CD4-positive, alpha-beta T cell (primary cell): ENCODE measurements around the gene GPC5. TPM values are rescaled to one million over a fixed set of nuclear protein-coding genes. Genes with fewer than 3 reads are reported as not detected.

Experiments
- ATAC-seq: fragments of 200-7000 bp; cut with Tn5 transposase; one replicate; pipeline ENCODE4 v1.10.0; 2022; ENCODE audit warnings: mild to moderate bottlenecking; ENCODE audit not compliant: poor library complexity
- CTCF ChIA-PET: fragments of 350-600 bp; sonication (Branson Sonifier 250); formaldehyde crosslinking; loops from one replicate; lab custom pipeline; 2021; ENCODE audit warnings: antibody characterized with exemption, inconsistent platforms; lab: Charles Lee
- POLR2A ChIA-PET: fragments of 350-600 bp; sonication (Branson Sonifier 250); formaldehyde crosslinking; loops from one replicate; lab custom pipeline; 2021; ENCODE audit warnings: antibody characterized with exemption, inconsistent platforms; lab: Charles Lee
- DNase-seq, 14 experiments: peaks; one replicate each; pipeline ENCODE4 v3.0.0-alpha.2; 2013 to 2020; ENCODE audit warnings: mixed read lengths in 2 of 14
- H3K27ac ChIP-seq, 2 donors: one replicate each; pipeline versions ENCODE4 v1.5.1 to v1.7.0; 2013; ENCODE audit warnings: low read length in 2 of 2, low read depth in 1 of 2, mild to moderate bottlenecking in 1 of 2
- H3K27me3 ChIP-seq, 2 experiments: 1 replicate in 1 of 2; 2 replicates in 1 of 2; pipeline versions ENCODE4 v1.6.1 to v1.7.0; 2013; ENCODE audit warnings: low read length in 2 of 2, control low read depth in 1 of 2, mild to moderate bottlenecking in 1 of 2, moderate library complexity in 1 of 2; ENCODE audit not compliant: insufficient read depth in 2 of 2, control insufficient read depth in 1 of 2
- H3K36me3 ChIP-seq: one replicate; pipeline ENCODE4 v1.6.1; 2013; ENCODE audit warnings: low read length, control low read depth; ENCODE audit not compliant: insufficient read depth
- H3K4me1 ChIP-seq: one replicate; pipeline ENCODE4 v1.6.1; 2013; ENCODE audit warnings: low read length, control low read depth; ENCODE audit not compliant: insufficient read depth
- H3K4me3 ChIP-seq: one replicate; pipeline ENCODE4 v1.5.1; 2013; ENCODE audit warnings: mild to moderate bottlenecking, low read length, moderate library complexity
- H3K9me3 ChIP-seq, 2 experiments: 1 replicate in 1 of 2; 2 replicates in 1 of 2; pipeline versions ENCODE4 v1.6.1 to v1.7.0; 2013; ENCODE audit warnings: low read length in 2 of 2, mild to moderate bottlenecking in 2 of 2, control low read depth in 1 of 2, moderate library complexity in 1 of 2; ENCODE audit not compliant: control insufficient read depth in 1 of 2, insufficient read depth in 1 of 2
- H3K27ac Mint-ChIP-seq: one replicate; pipeline ENCODE4 v1.8.0; 2020; ENCODE audit warnings: mixed read lengths
- H3K27me3 Mint-ChIP-seq: one replicate; pipeline ENCODE4 v1.8.0; 2021; ENCODE audit warnings: mixed read lengths
- H3K36me3 Mint-ChIP-seq: one replicate; pipeline ENCODE4 v1.8.0; 2021; ENCODE audit warnings: low read depth, mixed read lengths
- H3K4me1 Mint-ChIP-seq: one replicate; pipeline ENCODE4 v1.8.0; 2021; ENCODE audit warnings: low read depth, mixed read lengths
- H3K4me3 Mint-ChIP-seq: one replicate; pipeline ENCODE4 v1.8.0; 2020; ENCODE audit warnings: mild to moderate bottlenecking, mixed read lengths
- H3K9me3 Mint-ChIP-seq: one replicate; pipeline ENCODE4 v1.8.0; 2020; ENCODE audit warnings: mixed read lengths
- intact Hi-C, 2 experiments: fragments of 100-400 bp; cut with DNase I in 1 of 2; cut with micrococcal nuclease in 1 of 2; formaldehyde crosslinking; loops; one replicate each; pipeline versions ENCODE4 v1.15.1 to v1.9.0; 2023 to 2025; cut with DNase I, micrococcal nuclease
- total RNA-seq, 174 experiments: library from RNA in 2 of 174; stranded (reverse) in 2 of 174; gene quantifications; one replicate each; pipeline ENCODE4 v1.2.3 and lab custom pipeline; 2021 to 2026
- TF ChIP-seq, protein P1 (sequence below): fragments of 200-600 bp; IDR thresholded peaks from one replicate; pipeline ENCODE4 v1.8.0; 2022; ENCODE audit warnings: antibody characterized with exemption, mild to moderate bottlenecking

GPC5 gene
- total RNA-seq, 2 experiments from 2014 or later = not detected

DNA sequence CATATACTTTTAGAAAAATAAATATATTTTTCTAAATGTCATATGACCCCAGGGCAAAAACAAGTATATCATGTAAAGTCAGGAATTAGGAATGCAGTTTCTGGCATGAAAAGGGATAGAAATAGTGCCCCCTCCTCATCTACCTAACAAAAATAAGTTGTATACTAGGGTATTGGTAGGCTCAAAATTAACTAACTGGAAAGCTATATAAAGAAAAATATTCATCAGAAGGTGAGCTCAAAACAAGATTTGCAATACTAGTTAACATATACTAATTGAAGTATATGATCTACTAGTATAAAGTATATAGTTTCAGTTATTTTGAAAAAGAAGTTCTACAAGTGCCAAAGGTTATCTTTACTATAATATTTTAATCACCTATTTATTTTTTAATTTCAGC, 200.2 kb downstream of the GPC5 start:
- Mint-ChIP-seq H3K27me3 (no peaks in the 10 kb centered on the region), H3K4me1 (no peaks in the 10 kb centered on the region), H3K36me3 (no peaks in the 10 kb centered on the region), H3K27ac (no peak overlapping the region), H3K9me3 (no peaks in the 10 kb centered on the region), H3K4me3 (no peak overlapping the region)
- H3K27me3 ChIP-seq = no peaks in the 10 kb centered on the region
- no peaks in the 10 kb centered on the region for H3K9me3 ChIP-seq
- no peaks in the 10 kb centered on the region for H3K36me3 ChIP-seq
- ChIA-PET POLR2A (no interaction called here), CTCF (no interaction called here)
- ATAC-seq (no peak), DNase-seq (no peak)
- intact Hi-C loops = no loop called here
- H3K4me1 ChIP-seq = no peaks in the 10 kb centered on the region
- no peak overlapping the region for H3K27ac ChIP-seq
- TF ChIP-seq, protein P1, sequence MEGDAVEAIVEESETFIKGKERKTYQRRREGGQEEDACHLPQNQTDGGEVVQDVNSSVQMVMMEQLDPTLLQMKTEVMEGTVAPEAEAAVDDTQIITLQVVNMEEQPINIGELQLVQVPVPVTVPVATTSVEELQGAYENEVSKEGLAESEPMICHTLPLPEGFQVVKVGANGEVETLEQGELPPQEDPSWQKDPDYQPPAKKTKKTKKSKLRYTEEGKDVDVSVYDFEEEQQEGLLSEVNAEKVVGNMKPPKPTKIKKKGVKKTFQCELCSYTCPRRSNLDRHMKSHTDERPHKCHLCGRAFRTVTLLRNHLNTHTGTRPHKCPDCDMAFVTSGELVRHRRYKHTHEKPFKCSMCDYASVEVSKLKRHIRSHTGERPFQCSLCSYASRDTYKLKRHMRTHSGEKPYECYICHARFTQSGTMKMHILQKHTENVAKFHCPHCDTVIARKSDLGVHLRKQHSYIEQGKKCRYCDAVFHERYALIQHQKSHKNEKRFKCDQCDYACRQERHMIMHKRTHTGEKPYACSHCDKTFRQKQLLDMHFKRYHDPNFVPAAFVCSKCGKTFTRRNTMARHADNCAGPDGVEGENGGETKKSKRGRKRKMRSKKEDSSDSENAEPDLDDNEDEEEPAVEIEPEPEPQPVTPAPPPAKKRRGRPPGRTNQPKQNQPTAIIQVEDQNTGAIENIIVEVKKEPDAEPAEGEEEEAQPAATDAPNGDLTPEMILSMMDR = no peak
- no peak overlapping the region for H3K4me3 ChIP-seq

DNA sequence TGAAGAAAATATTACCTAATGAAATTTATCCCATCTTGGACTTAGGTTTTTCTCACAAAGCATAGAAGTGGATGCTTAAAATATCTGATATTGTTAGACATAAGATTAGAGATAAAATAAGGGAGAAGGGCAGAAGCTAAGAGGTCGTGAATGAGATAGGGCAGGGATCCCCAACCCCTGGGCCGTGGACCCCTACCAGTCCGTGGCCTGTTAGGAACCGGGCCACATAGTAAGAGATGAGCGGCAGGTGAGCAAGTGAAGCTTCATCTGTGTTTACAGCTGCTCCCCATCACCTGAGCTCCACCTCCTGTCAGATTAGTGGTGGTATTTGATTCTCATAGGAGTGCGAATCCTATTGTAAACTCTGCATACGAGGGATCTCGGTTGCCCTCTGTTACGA, 202.9 kb downstream of the GPC5 start:
- TF ChIP-seq, protein P1 = no peak
- Mint-ChIP-seq H3K4me1 (no peaks in the 10 kb centered on the region), H3K9me3 (no peaks in the 10 kb centered on the region), H3K27ac (no peak overlapping the region), H3K36me3 (no peaks in the 10 kb centered on the region), H3K27me3 (no peaks in the 10 kb centered on the region), H3K4me3 (no peak overlapping the region)
- intact Hi-C loops = no loop called here
- ChIA-PET POLR2A (no interaction called here), CTCF (no interaction called here)
- Histone ChIP-seq H3K4me3 (no peak overlapping the region), H3K4me1 (no peaks in the 10 kb centered on the region), H3K27ac (no peak overlapping the region), H3K27me3 (no peaks in the 10 kb centered on the region), H3K9me3 (no peaks in the 10 kb centered on the region), H3K36me3 (no peaks in the 10 kb centered on the region)
- DNase-seq (no peak), ATAC-seq (no peak)

DNA sequence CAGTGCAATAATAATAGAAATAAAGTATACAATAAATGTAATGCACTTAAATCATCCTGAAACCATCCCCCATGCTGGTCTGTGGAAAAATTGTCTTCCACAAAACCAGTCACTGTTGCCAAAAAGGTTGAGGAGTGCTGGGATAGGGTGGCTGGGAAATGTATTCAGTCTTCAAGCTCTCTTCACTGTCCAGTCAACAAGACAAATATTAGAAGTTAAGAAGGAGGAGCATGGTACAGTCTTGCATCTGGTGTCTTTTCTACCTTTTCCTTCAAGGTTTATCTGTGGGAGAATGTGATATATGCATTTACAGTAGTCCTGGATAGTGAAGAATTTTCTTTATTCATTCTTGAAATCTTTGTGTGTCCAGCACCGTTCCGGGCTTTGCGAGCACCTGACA, 203.4 kb downstream of the GPC5 start:
- intact Hi-C loops = no loop called here
- no peak overlapping the region for H3K27ac Mint-ChIP-seq
- H3K4me3 ChIP-seq = no peak overlapping the region

More for the DNA sequence above, 203.4 kb downstream of the GPC5 start:
- no peak overlapping the region for H3K4me3 Mint-ChIP-seq
- H3K4me1 Mint-ChIP-seq = no peaks in the 10 kb centered on the region
- no peak overlapping the region for H3K27ac ChIP-seq
- TF ChIP-seq, protein P1 = no peak
- H3K9me3 ChIP-seq = no peaks in the 10 kb centered on the region
- no peak for DNase-seq
- no peak for ATAC-seq
- no peaks in the 10 kb centered on the region for H3K36me3 ChIP-seq
- ChIA-PET CTCF (no interaction called here), POLR2A (no interaction called here)
- H3K36me3 Mint-ChIP-seq = no peaks in the 10 kb centered on the region
- H3K9me3 Mint-ChIP-seq = no peaks in the 10 kb centered on the region
- no peaks in the 10 kb centered on the region for H3K27me3 ChIP-seq
- H3K4me1 ChIP-seq = no peaks in the 10 kb centered on the region
- H3K27me3 Mint-ChIP-seq = no peaks in the 10 kb centered on the region
